HepG2 (cell line): ENCODE data around the gene RAPH1. TPM values are rescaled to one million over a fixed set of nuclear protein-coding genes. Genes with fewer than 3 reads are reported as not detected.

ENCODE experiments used
- AFF4 ChIP-seq: sonication (generic); formaldehyde crosslinking; IDR thresholded peaks from 2 replicates; pipeline ENCODE4 v1.4.0; 2020; ENCODE audit warnings: missing genetic modification reagents
- ATM ChIP-seq: fragments of 450-650 bp; IDR thresholded peaks from 2 replicates; pipeline ENCODE4 v1.7.1; 2017; ENCODE audit warnings: mild to moderate bottlenecking, borderline replicate concordance
- GATA4 ChIP-seq: sonication (generic); IDR thresholded peaks from 2 replicates; pipeline ENCODE4 v1.6.1; 2016; ENCODE audit warnings: antibody characterized with exemption, low read depth, borderline replicate concordance
- HOXA7 ChIP-seq: sonication (generic); formaldehyde crosslinking; IDR thresholded peaks from 2 replicates; pipeline ENCODE4 v1.8.1; 2022; ENCODE audit warnings: mild to moderate bottlenecking, missing genetic modification reagents, moderate library complexity
- LBX2 ChIP-seq: sonication (generic); formaldehyde crosslinking; IDR thresholded peaks from 2 replicates; pipeline ENCODE4 v1.5.0; 2020; ENCODE audit warnings: missing genetic modification reagents, mild to moderate bottlenecking, borderline replicate concordance
- MAZ ChIP-seq, 2 experiments: sonication (generic) in 1 of 2; formaldehyde crosslinking in 1 of 2; IDR thresholded peaks; 2 replicates each; pipeline versions ENCODE4 v1.5.0 to v1.6.1; 2012 to 2020; ENCODE audit warnings: low read depth in 2 of 2, mild to moderate bottlenecking in 2 of 2, borderline replicate concordance in 1 of 2, improper control_type of control experiment in 1 of 2, low read length in 1 of 2, missing genetic modification reagents in 1 of 2, moderate library complexity in 1 of 2
- NR2F6 ChIP-seq, 2 experiments: IDR thresholded peaks; 2 replicates each; pipeline ENCODE4 v1.6.1; 2016; ENCODE audit warnings: antibody characterized with exemption in 1 of 2, mild to moderate bottlenecking in 1 of 2
- NRL ChIP-seq: sonication (generic); formaldehyde crosslinking; IDR thresholded peaks from 2 replicates; pipeline ENCODE4 v1.5.0; 2020; ENCODE audit warnings: missing genetic modification reagents, mild to moderate bottlenecking, moderate library complexity, borderline replicate concordance
- ZBTB21 ChIP-seq: sonication (generic); formaldehyde crosslinking; IDR thresholded peaks from 2 replicates; pipeline ENCODE4 v1.4.0; 2020; ENCODE audit warnings: missing genetic modification reagents
- ZBTB26 ChIP-seq: IDR thresholded peaks from 2 replicates; pipeline ENCODE4 v1.6.1; 2016; ENCODE audit warnings: missing compliant biosample characterization, missing genetic modification reagents, borderline replicate concordance
- ZBTB40 ChIP-seq, 2 experiments: fragments of 450-650 bp in 1 of 2; sonication (generic) in 1 of 2; formaldehyde crosslinking in 1 of 2; IDR thresholded peaks; 2 replicates each; pipeline versions ENCODE4 v1.6.1 to v1.8.0; 2016 to 2022; ENCODE audit warnings: antibody characterized with exemption in 1 of 2, mild to moderate bottlenecking in 1 of 2, missing genetic modification reagents in 1 of 2
- ZNF577 ChIP-seq: sonication (generic); formaldehyde crosslinking; IDR thresholded peaks from 2 replicates; pipeline ENCODE4 v1.4.0; 2020; ENCODE audit warnings: mild to moderate bottlenecking, low read depth, missing genetic modification reagents, borderline replicate concordance
- ZNF780A ChIP-seq: sonication (generic); formaldehyde crosslinking; IDR thresholded peaks from 2 replicates; pipeline ENCODE4 v1.8.0; 2022; ENCODE audit warnings: mild to moderate bottlenecking, missing genetic modification reagents, moderate library complexity
- ZNF891 ChIP-seq: sonication (generic); formaldehyde crosslinking; IDR thresholded peaks from 2 replicates; pipeline ENCODE4 v1.5.0; 2020; ENCODE audit warnings: mild to moderate bottlenecking, missing genetic modification reagents
- polyA plus RNA-seq, 8 experiments: library from polyadenylated mRNA; depleted of rRNA in 3 of 8; stranded (reverse) in 7 of 8; unstranded in 1 of 8; fragments of >200 nt; fragmentation: Illumina TruSeq in 4 of 8; extraction: Trizol in 4 of 8; gene quantifications; 2 replicates each; pipeline versions ENCODE4 v1.2.1 to v1.2.3, GENCODE V29; 2011 to 2016; ENCODE audit warnings: low read depth in 4 of 8, missing spikeins in 1 of 8, mixed read lengths in 1 of 8; ENCODE audit not compliant: insufficient read depth in 1 of 8
- total RNA-seq, 5 experiments: library from RNA; depleted of rRNA; stranded (reverse); fragments of >200 nt; fragmentation: Illumina TruSeq; extraction: Trizol; gene quantifications; 2 replicates each; pipeline ENCODE4 v1.2.3, GENCODE V29; 2016; ENCODE audit warnings: low read depth in 1 of 5

RAPH1 gene
- total and polyA plus RNA-seq, 2 of the 13 experiments (the other 11 are each of a cell fraction or from before 2014, with no cell fraction given), result 5.3 to 6.7 TPM

- TF ChIP-seq LBX2 (CRISPR knock-in tag) (no peak), HOXA7 (CRISPR knock-in tag) (no peak), ZNF780A (CRISPR knock-in tag) (no peak), ATM (no peak), ZNF891 (CRISPR knock-in tag) (0 out of 2 replicates have a peak, but pooled peaks have one; percentile 33), ZBTB26 (CRISPR knock-in tag) (no peak), GATA4 (no peak), ZBTB21 (no peak), ZNF577 (CRISPR knock-in tag) (no peak), ZBTB40 (IDR thresholded peaks at IDR 0.05) (no peak), ZBTB40 (CRISPR knock-in tag; IDR thresholded peaks at IDR 0.05) (peak; percentile 57; the same call in 1 of the 2 replicates), MAZ (IDR thresholded peaks at IDR 0.05; ENCODE audit: borderline replicate concordance, low read depth, low read length) (no peak), MAZ (CRISPR knock-in tag; IDR thresholded peaks at IDR 0.05; ENCODE audit: low read depth) (no peak), NRL (0 out of 2 replicates have a peak, but pooled peaks have one; percentile 68), AFF4 (CRISPR knock-in tag) (no peak), NR2F6 (IDR thresholded peaks at IDR 0.05) (no peak), NR2F6 (CRISPR knock-in tag; IDR thresholded peaks at IDR 0.05) (no peak)
Observed at GRCh38 chr2:203534621-203535077, 452 bp downstream of the RAPH1 start (continued).
